HepG2 (cell line): ENCODE data around the gene SLC43A1. TPM values are rescaled to one million over a fixed set of nuclear protein-coding genes. Genes with fewer than 3 reads are reported as not detected.
A peak's percentile ranks its signal among the peaks of the same experiment; 100 is the strongest.

ENCODE experiments used
- ATAC-seq: fragments of 200-7000 bp; cut with Tn5 transposase; 3 replicates; pipeline ENCODE4 v1.9.1; 2020; ENCODE audit warnings: mild to moderate bottlenecking, moderate library complexity
- BruUV-seq: library from RNA; stranded (reverse); fragments of 400-500 nt; replicated peaks from 2 replicates; lab custom pipeline; 2021; lab: Mats Ljungman, UMichigan
- CTCF ChIA-PET: fragments of 300-600 bp; formaldehyde crosslinking; extraction: SDS; loops from one replicate; lab custom pipeline; 2021; ENCODE audit warnings: low total read pairs, inconsistent platforms, low intra/inter-chr PET ratio; lab: Yijun Ruan, JAX
- POLR2A ChIA-PET: fragments of 350-600 bp; sonication (Branson Sonifier 250); formaldehyde crosslinking; loops from one replicate; lab custom pipeline; 2020; ENCODE audit warnings: antibody characterized with exemption, inconsistent platforms; lab: Yijun Ruan, JAX
- DNase-seq: peaks from one replicate; pipeline ENCODE4 v3.0.0-alpha.2; 2015; ENCODE audit warnings: low spot score
- FAIRE-seq: peaks from 3 replicates; lab custom pipeline; 2011; peaks lifted over from hg19 to GRCh38; lab: Jason Lieb, UNC
- H2AFZ ChIP-seq: one replicate; pipeline ENCODE4 v1.6.1; 2011; ENCODE audit warnings: low read length, inconsistent platforms
- H3K27ac ChIP-seq: fragments of 300-600 bp; 3 replicates; pipeline ENCODE4 v1.8.0; 2011; ENCODE audit warnings: mixed run types, mild to moderate bottlenecking, mixed read lengths, low read length, inconsistent platforms; ENCODE audit not compliant: insufficient read depth; ENCODE audit errors: extremely low read length
- H3K27me3 ChIP-seq, 2 experiments: fragments of 200-600 bp in 1 of 2; 2 replicates in 1 of 2; 3 replicates in 1 of 2; pipeline versions ENCODE4 v1.6.0 to v1.8.0; 2011; ENCODE audit warnings: low read length in 2 of 2, mild to moderate bottlenecking in 2 of 2, moderate library complexity in 2 of 2, inconsistent platforms in 1 of 2; ENCODE audit not compliant: insufficient read depth in 2 of 2, control insufficient read depth in 1 of 2
- H3K36me3 ChIP-seq, 2 experiments: fragments of 200-600 bp in 1 of 2; replicated peaks in 1 of 2; 2 replicates in 1 of 2; 3 replicates in 1 of 2; pipeline versions ENCODE4 v1.5.1 to v1.8.0; 2011; ENCODE audit warnings: low read length in 2 of 2, inconsistent platforms in 1 of 2; ENCODE audit not compliant: insufficient read depth in 2 of 2, control insufficient read depth in 1 of 2
- H3K4me1 ChIP-seq: 2 replicates; pipeline ENCODE4 v1.5.1; 2012; ENCODE audit warnings: low read length, inconsistent platforms; ENCODE audit not compliant: insufficient read depth
- H3K4me2 ChIP-seq: 2 replicates; pipeline ENCODE4 v1.6.0; 2011; ENCODE audit warnings: low read depth, low read length, inconsistent platforms
- H3K4me3 ChIP-seq, 3 experiments: fragments of 200-600 bp in 1 of 3; sonication (generic), shearing (Covaris generic) in 1 of 3; replicated peaks in 1 of 3; 2 replicates each; pipeline ENCODE4 v1.5.1; 2011 to 2016; ENCODE audit warnings: low read length in 3 of 3, inconsistent platforms in 2 of 3, low read depth in 2 of 3, mild to moderate bottlenecking in 2 of 3, control low read depth in 1 of 3, mixed read lengths in 1 of 3; ENCODE audit not compliant: insufficient read depth in 1 of 3
- H3K79me2 ChIP-seq: one replicate; pipeline ENCODE4 v1.6.1; 2011; ENCODE audit warnings: low read length, inconsistent platforms; ENCODE audit not compliant: insufficient read depth
- H3K9ac ChIP-seq: 2 replicates; pipeline ENCODE4 v1.6.0; 2011; ENCODE audit warnings: mild to moderate bottlenecking, low read depth, low read length, inconsistent platforms; ENCODE audit not compliant: insufficient read depth
- H3K9me3 ChIP-seq: 2 replicates; pipeline ENCODE4 v1.5.1; 2012; ENCODE audit warnings: mild to moderate bottlenecking, low read length
- H4K20me1 ChIP-seq: 2 replicates; pipeline ENCODE4 v1.6.0; 2011; ENCODE audit warnings: inconsistent platforms, mild to moderate bottlenecking, low read length, moderate library complexity; ENCODE audit not compliant: insufficient read depth
- AGO2 ChIP-seq: fragments of 200-400 bp; formaldehyde crosslinking; optimal IDR thresholded peaks from 2 replicates; pipeline ENCODE3; 2017; ENCODE audit warnings: mild to moderate bottlenecking, low read depth, low read length, moderate library complexity
- ATRX ChIP-seq: sonication (generic); formaldehyde crosslinking; IDR thresholded peaks from 2 replicates; pipeline ENCODE4 v1.4.0; 2020; ENCODE audit warnings: missing genetic modification reagents, borderline replicate concordance
- ZNF713 ChIP-seq: sonication (generic); formaldehyde crosslinking; IDR thresholded peaks from 2 replicates; pipeline ENCODE4 v1.4.0; 2020; ENCODE audit warnings: mild to moderate bottlenecking, missing genetic modification reagents
- ZNF768 ChIP-seq: sonication (generic); formaldehyde crosslinking; IDR thresholded peaks from 2 replicates; pipeline ENCODE4 v1.4.0; 2020; ENCODE audit warnings: missing genetic modification reagents
- WGBS: methylation state at CpG from one replicate; pipeline ENCODE4 v1.1.6; 2017; ENCODE audit warnings: low lambda C conversion rate; 5-methylcytosine and 5-hydroxymethylcytosine counted together
- in situ Hi-C: cut with HindIII; loops from 2 replicates; pipeline ENCODE4 v1.10.0; 2017; ENCODE audit warnings: low pct_unique_long_range_greater_than_20kb; ENCODE audit not compliant: extremely low pct_ligation_motif_present
- intact Hi-C: fragments of 100-400 bp; cut with micrococcal nuclease; formaldehyde crosslinking; loops from one replicate; pipeline ENCODE4 v1.10.0; 2022; ENCODE audit not compliant: unreplicated experiment
- polyA plus RNA-seq, 8 experiments: library from polyadenylated mRNA; depleted of rRNA in 3 of 8; stranded (reverse) in 7 of 8; unstranded in 1 of 8; fragments of >200 nt; fragmentation: Illumina TruSeq in 4 of 8; extraction: Trizol in 4 of 8; gene quantifications; 2 replicates each; pipeline versions ENCODE4 v1.2.1 to v1.2.3, GENCODE V29; 2011 to 2016; ENCODE audit warnings: low read depth in 4 of 8, missing spikeins in 1 of 8, mixed read lengths in 1 of 8; ENCODE audit not compliant: insufficient read depth in 1 of 8
- total RNA-seq, 5 experiments: library from RNA; depleted of rRNA; stranded (reverse); fragments of >200 nt; fragmentation: Illumina TruSeq; extraction: Trizol; gene quantifications; 2 replicates each; pipeline ENCODE4 v1.2.3, GENCODE V29; 2016; ENCODE audit warnings: low read depth in 1 of 5

SLC43A1 gene
- total and polyA plus RNA-seq, 2 of the 13 experiments (the other 11 are each of a cell fraction or from before 2014, with no cell fraction given) = 72.3 to 87.6 TPM

DNA sequence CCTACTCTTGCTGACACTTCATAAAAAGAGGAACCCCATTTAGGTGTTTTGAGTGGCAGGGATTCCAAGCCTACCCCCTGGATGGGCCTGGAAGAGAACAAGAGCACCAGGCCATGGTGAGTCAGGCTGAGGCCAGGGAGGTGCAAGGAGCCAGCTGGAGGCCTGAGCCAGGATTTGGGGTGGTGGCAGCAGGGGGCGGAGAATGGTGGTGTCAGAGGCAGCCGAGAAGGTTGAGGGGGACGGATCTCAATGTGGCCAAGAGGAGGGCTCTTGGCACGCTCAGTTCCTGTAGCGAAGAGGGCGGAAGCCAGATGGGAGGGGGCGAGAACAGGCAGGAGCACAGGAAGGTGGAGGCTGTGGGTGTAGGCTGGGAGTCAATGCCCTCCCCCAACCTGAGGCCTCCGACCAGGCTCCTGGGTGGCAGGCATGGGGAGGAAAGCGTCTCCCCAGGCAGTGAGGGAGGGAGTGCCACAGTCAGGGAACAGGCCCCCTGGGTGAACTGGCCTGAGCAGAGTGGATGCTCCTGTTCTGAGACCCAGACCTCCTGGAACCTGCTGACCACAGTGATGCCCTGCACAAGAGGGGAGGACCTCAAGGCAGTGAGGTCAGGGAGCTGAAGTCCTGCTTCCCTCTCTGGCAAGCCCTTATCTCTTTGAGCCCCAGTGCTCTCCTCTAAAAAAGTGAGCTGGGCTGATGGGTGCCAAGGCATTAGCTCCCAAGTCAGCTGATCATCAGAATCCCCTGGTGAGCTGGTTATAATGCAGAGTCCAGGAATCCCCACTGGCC is 41.3 kb downstream of the SLC43A1 start:
- ChIA-PET CTCF (no interaction called here), POLR2A (interaction anchor here (0.8 to 1.3 kb wide), 4 partner anchors 19 to 42 kb away, joined by 3 to 6 read pairs (median 3); partner anchors contain the start of gene SLC43A1)
- no peaks in the 10 kb centered on the region for H3K27me3 ChIP-seq
- no peak overlapping the region for H3K4me3 ChIP-seq
- H2AFZ ChIP-seq = no peak overlapping the region
- in situ Hi-C loops (no loop called here), intact Hi-C loops (no loop called here)
- no peaks in the 10 kb centered on the region for H4K20me1 ChIP-seq
- H3K9ac ChIP-seq = no peak overlapping the region
- FAIRE-seq = no peak
- no peak overlapping the region for H3K4me2 ChIP-seq
- no peak overlapping the region for H3K27ac ChIP-seq
- H3K9me3 ChIP-seq = no peaks in the 10 kb centered on the region
- WGBS = 88% methylated on average over 9 of the region's 9 CpGs
- H3K36me3 ChIP-seq = no peaks in the 10 kb centered on the region
- no TSS peak for BruUV-seq
- TF ChIP-seq ZNF713 (CRISPR knock-in tag) (no peak), AGO2 (peak; percentile 32)
- H3K79me2 ChIP-seq = no peaks in the 10 kb centered on the region
- H3K4me1 ChIP-seq = peaks cover 32% of the 10 kb centered on the region
- peak; percentile 17 for ATAC-seq
- no peak for DNase-seq

DNA sequence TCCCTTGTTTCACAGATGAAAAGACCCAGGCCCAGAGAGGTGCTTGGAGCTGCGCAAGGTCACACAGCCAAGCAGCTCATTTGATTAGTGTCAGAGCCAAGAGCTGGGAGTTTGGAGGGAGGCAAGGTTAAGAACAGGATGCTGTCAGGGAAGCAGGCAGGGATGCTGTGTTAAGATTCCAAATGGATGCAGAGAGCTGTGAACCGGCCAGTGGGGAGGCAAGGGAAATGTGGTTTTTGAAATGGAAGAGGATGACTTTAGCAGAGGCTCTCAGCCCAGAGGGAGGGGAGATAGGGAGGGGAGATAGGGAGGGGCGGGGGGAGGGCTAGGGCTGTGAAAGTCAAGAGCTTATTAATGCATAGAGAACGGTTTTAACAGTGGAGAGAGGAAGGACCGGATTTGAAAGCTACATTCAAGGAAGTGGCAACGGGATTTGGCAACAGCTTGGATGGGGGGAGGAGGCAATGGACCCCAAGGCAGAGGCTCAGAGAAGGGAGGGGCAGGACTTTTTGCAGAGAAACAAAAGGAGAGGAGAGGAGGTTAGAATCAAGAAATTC is 42.1 kb downstream of the SLC43A1 start:
- Histone ChIP-seq H3K4me3 (no peak overlapping the region), H3K36me3 (no peaks in the 10 kb centered on the region), H2AFZ (no peak overlapping the region), H3K4me1 (peaks cover 30% of the 10 kb centered on the region), H3K9ac (no peak overlapping the region), H3K27me3 (no peaks in the 10 kb centered on the region), H4K20me1 (no peaks in the 10 kb centered on the region), H3K79me2 (no peaks in the 10 kb centered on the region), H3K9me3 (no peaks in the 10 kb centered on the region), H3K4me2 (no peak overlapping the region), H3K27ac (no peak overlapping the region)
- no peak for TF ChIP-seq ATRX (CRISPR knock-in tag)
- peak; percentile 91 for TF ChIP-seq ZNF768 (CRISPR knock-in tag)
- in situ Hi-C loops (no loop called here), intact Hi-C loops (no loop called here)
- CTCF ChIA-PET = no interaction called here
- POLR2A ChIA-PET = interaction anchor here (1.3 to 1.7 kb wide), 4 partner anchors 13 to 58 kb away, joined by 3 to 12 read pairs (median 6); partner anchors contain the start of genes RTN4RL2, SLC43A1 and TIMM10
- BruUV-seq = no TSS peak
- ATAC-seq (no peak), FAIRE-seq (no peak), DNase-seq (no peak)
- WGBS = 87% methylated on average over 6 of the region's 6 CpGs
